HFF-Myc (cell line): ENCODE results near the gene VKORC1L1.

Experiments
- DNase-seq: peaks from one replicate; pipeline ENCODE4 v3.0.0-alpha.2; 2011; ENCODE audit warnings: low read depth; ENCODE audit errors: extremely low read depth
- H3K4me3 ChIP-seq: replicated peaks from 2 replicates; pipeline ENCODE4 v1.5.1; 2011; ENCODE audit warnings: low read depth, mild to moderate bottlenecking, control low read depth, low read length
- TF ChIP-seq, protein P1 (sequence below): IDR thresholded peaks from 2 replicates; pipeline ENCODE4 v1.5.1; 2012; ENCODE audit warnings: mild to moderate bottlenecking, low read depth, low read length, control low read depth; ENCODE audit errors: missing control alignments

VKORC1L1 gene

DNA sequence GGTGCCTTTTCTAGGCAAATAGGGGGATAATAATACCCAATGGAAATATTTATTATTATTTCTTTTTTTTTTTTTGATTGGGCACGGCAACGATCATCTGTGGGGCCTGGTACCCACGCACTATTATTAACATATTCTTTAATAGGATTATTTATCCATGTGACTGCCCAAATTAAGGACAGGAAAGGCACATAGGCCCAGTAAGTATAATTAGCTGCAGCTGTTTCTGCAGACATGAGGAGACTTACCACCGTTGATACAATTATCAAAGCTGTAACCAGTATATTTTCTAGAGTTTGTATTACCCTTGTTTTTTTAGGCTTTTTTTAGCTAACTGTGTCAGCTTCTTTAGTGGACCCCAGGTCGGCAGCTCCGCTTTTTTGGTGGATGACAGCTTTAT lies 134.4 kb downstream of the VKORC1L1 start:
- H3K4me3 ChIP-seq, result no peak overlapping the region

More for the DNA sequence above, 134.4 kb downstream of the VKORC1L1 start:
- TF ChIP-seq, protein P1, sequence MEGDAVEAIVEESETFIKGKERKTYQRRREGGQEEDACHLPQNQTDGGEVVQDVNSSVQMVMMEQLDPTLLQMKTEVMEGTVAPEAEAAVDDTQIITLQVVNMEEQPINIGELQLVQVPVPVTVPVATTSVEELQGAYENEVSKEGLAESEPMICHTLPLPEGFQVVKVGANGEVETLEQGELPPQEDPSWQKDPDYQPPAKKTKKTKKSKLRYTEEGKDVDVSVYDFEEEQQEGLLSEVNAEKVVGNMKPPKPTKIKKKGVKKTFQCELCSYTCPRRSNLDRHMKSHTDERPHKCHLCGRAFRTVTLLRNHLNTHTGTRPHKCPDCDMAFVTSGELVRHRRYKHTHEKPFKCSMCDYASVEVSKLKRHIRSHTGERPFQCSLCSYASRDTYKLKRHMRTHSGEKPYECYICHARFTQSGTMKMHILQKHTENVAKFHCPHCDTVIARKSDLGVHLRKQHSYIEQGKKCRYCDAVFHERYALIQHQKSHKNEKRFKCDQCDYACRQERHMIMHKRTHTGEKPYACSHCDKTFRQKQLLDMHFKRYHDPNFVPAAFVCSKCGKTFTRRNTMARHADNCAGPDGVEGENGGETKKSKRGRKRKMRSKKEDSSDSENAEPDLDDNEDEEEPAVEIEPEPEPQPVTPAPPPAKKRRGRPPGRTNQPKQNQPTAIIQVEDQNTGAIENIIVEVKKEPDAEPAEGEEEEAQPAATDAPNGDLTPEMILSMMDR, result no peak
- no peak for DNase-seq
